ACHN (cell line): ENCODE data around the gene ZFP3.
"Not testable (repeated sequence)": the region's sequence is repeated elsewhere in the genome, so short reads cannot be mapped to it uniquely, and the experiment has no call there.

Experiments used
- DNase-seq: peaks from one replicate; pipeline ENCODE4 v3.0.0-alpha.2; 2015
- in situ Hi-C: cut with HindIII; loops from 2 replicates; pipeline ENCODE4 v1.10.0; 2017; ENCODE audit warnings: low sequenced_read_pairs, low pct_ligation_motif_present, low pct_unique_long_range_greater_than_20kb

Gene ZFP3

DNA sequence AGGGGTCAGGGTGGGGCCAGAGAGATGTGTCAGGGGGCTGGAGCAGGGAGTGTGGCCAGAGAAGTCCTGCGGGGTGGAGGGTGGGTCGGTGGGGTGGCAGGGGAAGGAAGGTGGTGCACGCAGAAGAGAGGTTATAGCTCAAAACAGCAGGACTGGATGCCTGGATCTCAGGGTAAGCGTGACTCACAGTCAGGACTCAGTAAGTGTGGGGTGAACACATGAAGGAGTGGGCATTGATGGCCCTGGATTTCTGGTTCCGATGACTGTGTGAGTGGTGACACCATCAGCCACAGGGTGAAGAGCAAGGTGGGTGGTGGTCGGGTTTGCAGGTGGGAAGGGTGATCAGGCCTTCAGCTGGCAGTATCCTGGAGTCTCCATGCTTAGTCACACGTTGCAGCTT is 43.8 kb downstream of the ZFP3 start:
- in situ Hi-C loops = not testable (repeated sequence)

DNA sequence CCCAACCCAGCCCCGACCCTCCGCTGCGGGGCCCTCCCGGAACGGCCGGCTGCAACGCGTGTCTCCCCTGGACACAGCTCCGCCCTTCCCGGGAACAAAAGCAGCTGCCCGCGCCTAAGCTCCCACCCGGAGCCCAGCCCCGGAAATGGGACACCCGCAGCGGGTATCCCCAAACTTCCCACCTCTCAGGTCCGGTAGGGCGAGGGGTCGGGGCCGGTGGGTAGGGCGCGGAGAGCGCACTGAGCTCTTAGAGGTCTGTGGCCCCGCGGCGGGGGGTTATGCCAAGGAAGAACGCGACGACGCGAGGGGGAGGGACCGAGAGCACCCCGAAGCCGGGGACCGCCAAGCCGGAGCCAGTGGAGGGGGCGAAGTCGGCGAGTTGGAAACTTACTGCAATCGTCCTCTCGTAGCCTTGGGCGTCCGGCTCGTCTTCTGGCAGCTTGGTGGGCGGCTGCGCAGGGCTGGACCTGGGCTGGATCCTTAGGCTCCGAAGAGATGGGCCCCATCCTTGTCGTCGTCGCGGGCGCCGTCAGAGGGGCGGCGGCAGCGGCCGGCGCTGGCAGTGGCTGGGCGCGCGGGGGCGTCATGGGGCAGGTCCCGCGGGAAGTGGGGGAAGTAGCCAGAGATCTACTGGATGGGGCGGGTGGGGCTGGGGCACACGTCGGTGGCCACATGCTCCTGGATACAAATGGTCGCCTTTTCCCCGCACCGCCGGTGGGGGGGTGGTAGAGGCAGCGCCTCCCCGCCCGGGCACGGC is 44.5 kb downstream of the ZFP3 start:
- in situ Hi-C loops = no loop called here

More for the DNA sequence above, 43.8 kb downstream of the ZFP3 start:
- not testable (repeated sequence) for DNase-seq

DNA sequence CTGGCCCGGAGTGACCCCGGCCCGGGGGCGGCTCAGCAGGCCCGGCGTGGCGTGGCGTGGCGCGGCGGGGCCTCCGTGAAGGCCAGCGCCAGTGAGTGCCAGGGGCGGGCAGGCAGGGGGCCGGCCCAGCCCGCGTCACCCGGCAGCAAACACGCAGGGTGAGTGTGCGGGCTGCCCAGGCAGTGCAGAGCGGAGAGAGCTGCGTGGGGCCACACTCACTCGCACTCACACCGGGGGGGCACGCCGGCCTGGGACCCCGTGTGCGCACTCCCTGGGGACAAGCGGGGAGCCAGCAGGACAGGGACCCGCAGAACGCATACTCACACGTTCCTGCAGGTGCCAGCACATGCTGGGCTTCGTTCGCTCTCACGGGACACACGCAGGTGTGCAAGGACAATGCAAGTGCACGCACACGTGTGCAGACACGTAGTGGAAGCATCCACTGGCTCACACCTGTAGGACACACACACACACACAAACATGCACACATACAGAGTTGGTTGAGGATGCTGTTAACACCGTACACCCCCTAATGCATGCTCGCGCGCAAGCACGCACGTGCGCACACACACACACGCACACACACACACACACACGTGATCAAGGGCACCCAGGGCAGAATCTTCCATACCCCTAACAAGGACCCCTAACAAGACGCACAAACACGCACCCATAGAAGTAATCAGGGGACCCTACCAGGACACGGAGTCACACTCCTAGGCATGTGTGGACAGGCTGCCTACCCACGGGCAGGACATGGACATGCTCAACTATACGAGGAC is 45.3 kb downstream of the ZFP3 start:
- in situ Hi-C loops = no loop called here
- no peak for DNase-seq

More for the DNA sequence above, 44.5 kb downstream of the ZFP3 start:
- DNase-seq = no peak

DNA sequence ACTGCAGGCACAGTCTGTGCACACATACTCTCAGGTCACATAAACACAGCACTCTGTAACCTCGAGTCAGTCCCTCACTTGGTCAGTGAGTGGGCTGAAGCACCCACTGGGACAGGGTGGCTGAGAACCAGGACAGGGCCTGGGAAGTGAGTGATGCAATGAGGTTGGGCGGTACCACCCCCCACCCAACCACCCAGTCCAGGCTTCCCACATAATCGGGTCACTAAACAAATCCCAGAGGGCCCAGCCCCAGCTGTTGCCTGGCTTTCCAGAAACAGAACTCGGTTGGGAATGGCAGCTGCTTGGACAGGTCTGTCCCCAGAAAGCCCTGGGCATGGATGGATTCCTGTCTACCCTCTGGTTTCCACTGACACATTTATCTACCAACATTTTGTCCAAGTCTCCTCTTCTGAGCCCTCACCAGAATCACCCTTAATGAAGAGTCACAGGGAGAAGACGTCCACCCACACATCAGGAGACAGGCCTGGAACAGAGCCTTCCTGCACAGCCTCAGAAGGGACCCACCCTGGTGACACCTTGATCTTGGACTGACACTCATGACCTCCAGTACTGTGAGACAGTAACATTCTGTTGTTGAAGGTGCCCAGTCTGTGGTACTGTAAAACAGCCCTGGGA is 46.0 kb downstream of the ZFP3 start:
- DNase-seq, in situ Hi-C loops: not testable (repeated sequence)

DNA sequence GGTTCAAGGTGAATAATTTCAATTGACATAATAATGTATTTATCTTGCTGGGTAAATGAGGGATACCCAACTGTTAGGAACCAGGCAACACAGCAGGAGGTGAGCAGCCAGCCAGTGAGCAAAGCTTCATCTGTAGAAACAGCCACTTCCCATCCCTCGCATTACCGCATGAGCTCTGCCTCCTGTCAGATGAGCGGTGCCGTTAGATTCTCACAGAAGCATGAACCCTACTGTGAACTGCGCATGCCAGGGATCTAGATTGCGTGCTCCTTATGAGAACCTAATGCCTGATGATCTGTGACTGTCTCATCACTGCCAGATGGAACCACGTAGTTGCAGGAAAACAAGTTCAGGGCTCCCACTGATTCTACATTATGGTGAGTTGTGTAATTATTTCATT is 46.6 kb downstream of the ZFP3 start:
- in situ Hi-C loops, DNase-seq: not testable (repeated sequence)

DNA sequence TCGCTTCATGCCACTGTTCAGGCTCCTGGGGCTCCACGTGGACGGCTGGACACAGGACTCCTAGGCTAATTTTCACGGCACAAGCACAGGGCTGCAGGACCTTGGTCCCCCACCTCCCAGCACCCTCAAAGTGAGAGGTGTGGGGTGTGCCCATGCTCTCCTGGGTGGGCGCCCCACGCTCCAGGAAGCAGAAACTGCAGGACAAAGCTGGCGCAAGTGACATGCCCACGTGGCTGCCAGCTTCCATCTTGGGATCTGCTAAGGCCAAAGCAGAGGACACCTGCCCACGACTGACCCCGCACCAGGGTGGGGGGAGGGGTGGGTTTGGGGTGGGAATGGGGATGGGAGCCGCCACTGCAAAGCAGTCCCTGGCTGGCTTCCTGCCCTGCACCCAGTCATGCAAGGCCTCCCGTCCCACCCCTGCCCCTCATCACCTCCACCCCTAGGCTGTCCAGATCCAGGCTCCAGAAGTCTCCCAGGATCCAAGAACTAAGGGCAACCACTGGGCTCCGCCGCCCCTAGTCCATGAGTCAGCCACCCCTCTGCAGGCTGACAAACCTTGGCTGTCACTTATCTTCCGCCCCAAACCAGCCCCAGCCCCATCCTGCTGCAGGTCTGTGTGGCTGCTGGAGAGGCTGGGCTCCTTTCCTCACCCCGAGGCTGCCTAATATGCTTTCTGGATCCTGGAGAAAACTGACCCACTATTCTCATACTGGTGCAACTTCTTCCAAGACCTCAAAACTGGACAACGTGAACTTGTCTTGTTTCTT is 48.6 kb downstream of the ZFP3 start:
- no peak for DNase-seq
- in situ Hi-C loops = no loop called here

DNA sequence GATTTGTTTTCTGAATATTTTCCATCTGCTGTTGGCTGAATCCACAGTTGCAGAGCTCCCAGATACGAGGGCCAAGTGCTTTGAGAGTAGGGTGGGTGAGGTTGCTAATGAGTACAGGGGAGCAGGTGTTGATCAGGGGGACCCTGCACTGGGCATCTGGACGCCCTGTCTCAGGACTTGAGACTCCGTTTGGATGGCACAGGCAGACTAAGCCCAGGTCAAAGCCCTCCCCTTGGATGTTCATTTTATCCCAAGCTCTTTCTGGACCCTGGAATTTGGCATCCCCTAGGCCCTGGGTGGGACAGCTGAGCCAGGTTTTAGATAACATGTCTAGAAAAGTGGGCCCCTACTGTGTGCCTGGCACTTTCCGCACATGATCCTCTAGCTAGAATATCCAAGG is 49.6 kb downstream of the ZFP3 start:
- DNase-seq = no peak
- in situ Hi-C loops = no loop called here

DNA sequence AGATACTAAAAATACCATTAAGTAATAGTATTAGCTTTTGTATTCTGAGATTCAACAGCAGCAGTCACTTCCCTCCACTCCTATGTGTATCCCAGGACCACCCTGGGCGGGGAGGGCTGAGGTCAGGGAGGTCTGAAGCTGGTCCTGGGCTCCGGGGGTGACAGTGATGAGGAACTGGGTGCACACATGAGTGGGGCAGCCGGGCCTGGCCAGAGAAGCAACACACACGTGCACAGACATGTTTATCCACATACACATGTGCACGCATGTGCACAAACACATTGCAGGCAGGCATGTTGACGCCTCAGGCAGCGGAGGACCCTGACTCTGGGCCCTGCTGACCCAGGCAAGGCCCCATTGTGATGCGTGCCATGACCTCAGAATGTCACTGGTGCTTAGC is 50.1 kb downstream of the ZFP3 start:
- in situ Hi-C loops, DNase-seq: not testable (repeated sequence)

DNA sequence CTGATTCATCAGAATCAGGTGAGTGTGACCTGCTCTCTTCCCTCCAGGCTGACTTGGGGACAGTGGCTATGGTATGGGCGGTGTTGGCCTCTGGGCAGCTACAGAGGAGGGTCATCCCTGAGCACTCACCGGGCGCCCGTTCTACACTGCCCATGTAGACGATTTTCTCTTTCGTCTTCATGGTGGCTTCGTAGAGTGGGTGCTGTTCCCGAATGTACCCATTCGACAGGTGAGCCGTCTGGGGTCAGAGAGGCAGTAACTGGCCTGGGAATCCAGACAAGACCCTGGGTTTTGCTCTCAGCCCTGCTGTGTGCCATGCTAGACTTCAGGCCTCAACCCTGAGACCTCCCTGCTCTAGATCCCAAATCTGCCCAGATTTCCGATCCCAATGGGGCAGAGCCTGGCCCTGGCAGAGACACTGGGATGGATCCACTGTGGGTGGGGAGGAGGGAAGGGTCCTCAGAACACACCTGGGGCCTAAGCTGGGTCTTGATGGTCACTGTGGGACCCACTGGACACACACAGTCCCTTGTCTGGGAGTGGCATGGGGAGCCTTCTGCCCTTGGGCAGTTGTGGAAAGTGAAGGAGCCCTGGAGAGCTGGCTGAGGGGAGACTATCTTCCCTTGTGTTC is 50.8 kb downstream of the ZFP3 start:
- DNase-seq = no peak
- in situ Hi-C loops = no loop called here

DNA sequence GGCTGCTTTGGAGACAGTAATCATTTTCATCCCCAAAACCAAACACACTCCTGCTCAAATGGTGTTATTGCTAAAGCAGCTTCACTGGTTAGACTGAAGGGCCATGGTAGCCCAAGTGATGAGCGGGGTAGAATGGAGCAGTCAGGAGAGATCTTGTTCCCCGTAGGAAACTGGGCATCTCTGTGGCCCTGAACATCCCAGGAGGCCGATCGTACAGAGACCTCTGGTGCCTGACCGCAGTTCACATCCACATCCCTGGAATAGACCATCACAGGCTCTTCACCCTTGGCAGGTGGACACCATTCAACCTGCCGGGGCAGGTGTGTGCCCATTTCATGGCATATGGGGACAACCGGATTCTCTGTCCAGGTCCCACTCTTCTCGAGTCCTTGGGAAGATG is 51.5 kb downstream of the ZFP3 start:
- DNase-seq = not testable (repeated sequence)

DNA sequence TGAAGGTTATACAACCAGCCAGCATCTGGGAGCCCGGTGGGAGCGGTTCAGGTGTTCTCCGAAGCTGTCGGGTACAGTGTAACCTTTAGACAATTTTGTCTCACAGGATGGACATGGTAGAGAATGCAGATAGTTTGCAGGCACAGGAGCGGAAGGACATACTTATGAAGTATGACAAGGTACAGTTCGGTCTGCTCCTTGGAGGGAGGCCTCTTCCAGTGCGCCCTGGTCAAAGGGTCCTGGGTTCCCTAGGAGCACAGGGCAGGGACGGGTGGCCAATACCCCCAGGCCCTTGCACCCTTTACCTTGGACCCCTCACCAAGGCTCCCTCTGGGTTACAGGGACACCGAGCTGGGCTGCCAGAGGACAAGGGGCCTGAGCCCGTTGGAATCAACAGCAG is 52.0 kb downstream of the ZFP3 start:
- in situ Hi-C loops, DNase-seq: not testable (repeated sequence)

More for the DNA sequence above, 51.5 kb downstream of the ZFP3 start:
- in situ Hi-C loops = not testable (repeated sequence)

DNA sequence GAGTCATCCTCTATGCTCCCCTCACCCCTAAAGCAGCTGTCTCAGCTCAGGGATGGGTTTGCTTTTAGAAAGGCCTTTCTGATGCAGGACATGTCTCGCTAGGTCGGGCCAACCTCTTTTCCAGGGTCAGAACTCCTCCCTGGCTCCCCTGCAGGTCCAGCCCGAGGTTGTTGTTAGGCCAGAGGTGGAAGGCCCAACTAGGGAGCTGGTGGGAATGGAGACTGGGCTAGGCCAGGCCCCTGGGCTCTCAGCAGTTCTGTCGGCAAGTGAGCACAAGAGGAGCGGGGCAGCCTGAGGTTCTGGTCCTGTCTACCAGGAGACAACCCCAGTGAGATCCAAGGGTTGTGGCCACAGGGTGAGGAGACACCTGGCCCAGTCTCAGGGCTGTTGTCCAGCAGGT is 52.4 kb downstream of the ZFP3 start:
- DNase-seq, in situ Hi-C loops: not testable (repeated sequence)

DNA sequence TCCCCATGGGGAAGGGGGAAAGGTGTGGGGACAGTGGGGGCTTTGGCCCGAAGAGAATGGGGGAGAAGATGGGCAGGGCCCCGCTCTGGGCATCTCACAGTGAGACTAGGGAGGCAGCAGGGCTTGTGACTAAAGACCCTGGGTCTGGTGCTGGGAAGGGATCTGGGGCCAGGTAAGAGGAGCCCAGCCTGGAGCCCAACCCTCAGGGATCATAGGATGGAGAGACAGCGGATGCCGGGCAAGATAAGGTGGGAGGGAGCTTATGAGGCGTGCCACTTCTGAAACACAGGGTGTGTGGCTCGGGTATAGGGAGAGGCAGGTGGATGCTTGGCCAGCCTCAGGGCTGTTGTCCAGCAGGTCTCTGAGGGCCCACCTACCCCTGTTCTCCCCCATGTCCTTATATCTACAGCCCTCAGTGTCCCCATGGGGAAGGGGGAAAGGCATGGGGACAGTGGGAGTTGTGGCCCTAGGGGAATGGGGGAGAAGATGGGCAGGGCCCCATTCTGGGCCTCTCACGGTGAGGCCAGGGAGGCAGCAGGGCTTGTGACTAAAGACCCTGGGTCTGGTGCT is 53.0 kb downstream of the ZFP3 start:
- in situ Hi-C loops = no loop called here

DNA sequence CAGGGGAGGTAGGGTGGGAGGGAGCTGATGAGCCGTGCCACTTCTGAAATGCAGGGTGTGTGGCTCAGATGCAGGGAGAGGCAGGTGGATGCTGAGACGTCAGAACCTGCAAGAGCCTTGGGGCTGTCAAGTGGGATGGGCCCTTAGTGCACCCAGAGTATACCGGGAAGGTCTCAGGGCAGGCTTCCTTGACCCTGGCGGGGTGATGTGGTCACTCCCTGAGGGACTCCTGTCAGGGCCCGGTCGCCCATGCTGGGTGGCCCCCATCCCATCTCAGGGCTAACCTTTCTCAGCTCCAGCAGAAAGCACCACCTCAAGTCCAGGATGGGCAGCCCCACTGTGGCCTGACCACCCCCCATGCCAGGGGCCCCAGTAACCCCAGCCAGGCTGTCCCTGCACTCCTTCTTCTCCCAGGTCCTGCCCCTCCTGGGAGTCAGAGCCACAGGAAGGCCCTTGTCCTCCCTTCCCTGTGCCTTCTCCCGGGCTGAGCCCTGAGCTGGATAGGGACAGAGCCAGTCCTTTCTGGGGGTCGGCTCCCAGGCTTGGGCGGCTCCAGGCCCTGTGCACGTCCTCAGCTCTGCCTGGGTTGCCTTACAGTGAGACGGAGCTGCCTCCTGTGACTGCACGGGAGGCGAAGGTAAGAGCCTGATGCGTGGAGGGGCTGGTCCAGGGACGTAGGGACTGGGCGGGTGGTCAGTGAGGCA is 53.7 kb downstream of the ZFP3 start:
- DNase-seq = not testable (repeated sequence)

More for the DNA sequence above, 53.0 kb downstream of the ZFP3 start:
- no peak for DNase-seq

DNA sequence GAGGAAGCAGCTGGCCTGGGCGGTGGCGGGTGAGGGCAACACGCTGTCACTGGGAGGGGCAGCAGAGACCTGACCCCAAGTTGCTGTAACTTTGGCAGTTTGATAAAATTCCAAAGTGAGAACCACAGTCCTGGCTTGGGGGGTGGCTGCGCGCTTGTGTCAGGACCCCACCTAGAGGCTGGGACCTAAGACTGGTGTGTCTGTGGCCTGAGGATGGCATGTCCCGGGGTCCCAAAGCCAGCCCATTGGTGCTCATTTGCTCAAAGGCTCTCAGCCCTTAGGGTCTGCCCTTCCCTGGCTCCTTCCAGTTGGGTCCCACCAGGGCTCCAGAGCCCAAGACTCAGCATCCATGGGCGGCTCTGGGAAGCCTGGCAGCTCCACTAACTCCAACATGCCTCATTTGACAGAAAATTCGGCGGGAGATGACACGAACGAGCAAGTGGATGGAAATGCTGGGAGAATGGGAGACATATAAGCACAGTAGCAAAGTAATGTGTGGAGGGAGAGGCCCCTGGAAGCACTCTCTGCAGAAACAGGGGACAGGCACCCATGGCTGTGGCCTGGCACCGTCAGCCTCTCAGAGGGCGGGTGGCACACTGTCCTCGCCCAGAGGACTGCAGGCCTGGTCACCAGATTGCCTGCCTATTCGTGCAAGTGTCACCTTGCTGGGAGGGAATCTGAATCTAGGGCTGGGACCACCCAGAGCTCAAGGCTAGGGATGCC is 54.4 kb downstream of the ZFP3 start:
- in situ Hi-C loops, DNase-seq: not testable (repeated sequence)

More for the DNA sequence above, 53.7 kb downstream of the ZFP3 start:
- in situ Hi-C loops = not testable (repeated sequence)

DNA sequence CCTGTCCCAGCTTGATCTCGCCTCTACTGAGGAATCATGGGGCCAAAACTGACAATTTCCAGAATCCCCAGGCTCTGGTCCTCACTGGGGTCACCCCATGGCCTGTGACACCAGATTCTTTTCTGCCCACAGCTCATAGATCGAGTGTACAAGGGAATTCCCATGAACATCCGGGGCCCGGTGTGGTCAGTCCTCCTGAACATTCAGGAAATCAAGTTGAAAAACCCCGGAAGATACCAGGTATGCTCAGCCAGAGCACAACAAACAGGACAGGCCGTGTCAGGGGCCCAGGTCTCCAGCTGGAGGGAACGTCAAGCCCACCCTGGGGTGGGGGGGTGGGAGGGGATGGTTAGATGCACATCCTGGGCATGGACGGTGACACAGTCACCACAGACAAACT is 55.0 kb downstream of the ZFP3 start:
- in situ Hi-C loops = no loop called here
- DNase-seq = no peak

DNA sequence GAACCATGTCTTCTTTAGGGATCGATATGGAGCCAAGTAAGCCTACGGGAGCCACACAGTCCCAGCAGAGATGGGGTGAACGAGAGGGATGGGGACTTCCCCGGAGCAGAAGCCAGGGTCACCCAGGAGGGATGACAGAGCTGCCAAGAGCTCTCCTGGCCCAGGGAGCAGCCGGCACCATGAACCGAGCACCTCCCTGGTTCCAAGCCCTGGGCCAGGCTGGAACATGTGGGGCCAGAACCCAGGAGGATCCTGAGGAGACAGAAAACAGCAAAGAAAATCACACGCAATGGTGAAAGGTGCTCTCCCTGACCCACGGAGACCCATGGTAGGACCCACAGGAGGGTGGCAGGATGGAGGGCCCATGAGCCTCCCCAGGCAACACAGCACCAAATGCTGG is 55.7 kb downstream of the ZFP3 start:
- in situ Hi-C loops, DNase-seq: not testable (repeated sequence)
